Activated T-cell treated with anti-CD3 and anti-CD28 coated beads, Interleukin-2, amount 50 U/mL, for 4 hours (primary cell): Measurements from ENCODE around the gene PAPOLB. TPM values are rescaled to one million over a fixed set of nuclear protein-coding genes. Genes with fewer than 3 reads are reported as not detected.
"Not testable (repeated sequence)": the region's sequence is repeated elsewhere in the genome, so short reads cannot be mapped to it uniquely, and the experiment has no call there.

Experiments
- ATAC-seq, 2 donors: fragments of 200-7000 bp; cut with Tn5 transposase; one replicate each; pipeline ENCODE4 v1.10.0; 2021
- DNase-seq: peaks from one replicate; pipeline ENCODE4 v3.0.0-alpha.2; 2020
- H3K27me3 Mint-ChIP-seq: one replicate; pipeline ENCODE4 v1.8.0; 2021; ENCODE audit warnings: low read depth, mixed read lengths
- H3K36me3 Mint-ChIP-seq: one replicate; pipeline ENCODE4 v1.8.0; 2022; ENCODE audit warnings: mixed read lengths; ENCODE audit not compliant: insufficient read depth
- H3K4me1 Mint-ChIP-seq: one replicate; pipeline ENCODE4 v1.8.0; 2021; ENCODE audit warnings: low read depth, mixed read lengths
- H3K4me3 Mint-ChIP-seq: one replicate; pipeline ENCODE4 v1.8.0; 2021; ENCODE audit warnings: mild to moderate bottlenecking, moderate library complexity, mixed read lengths
- H3K9me3 Mint-ChIP-seq: one replicate; pipeline ENCODE4 v1.8.0; 2021; ENCODE audit warnings: mixed read lengths
- total RNA-seq, 3 donors: library from RNA; stranded (reverse); gene quantifications; one replicate each; pipeline ENCODE4 v1.2.1, GENCODE V29; 2021

PAPOLB gene
- total RNA-seq: under 1 TPM in 1 of 3 donors, not detected in 2; 0.05 TPM

DNA sequence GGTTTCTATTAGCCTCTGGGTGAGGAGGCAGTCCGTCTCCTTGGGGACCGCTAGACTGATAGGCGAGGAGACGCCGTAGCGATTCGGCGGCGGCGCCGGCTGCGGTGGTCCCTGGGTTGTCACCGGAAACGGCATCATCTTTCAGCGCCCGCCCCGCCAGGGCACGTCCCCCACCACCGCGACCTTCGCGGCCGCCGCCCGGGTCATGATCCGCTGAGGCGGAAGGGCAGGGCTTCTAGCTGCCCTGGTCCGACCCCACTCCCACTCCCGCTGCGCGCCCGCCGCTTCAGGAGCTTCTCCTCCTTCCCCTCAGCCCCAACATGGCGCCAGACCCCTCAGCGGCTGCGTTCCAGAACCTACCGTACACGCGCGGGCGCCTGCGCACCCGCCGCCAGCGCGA is at the start of gene PAPOLB:
Gene PAPOLB, minus strand, starts transcription at position 358 of the 400 bp plus-strand sequence. Its CDS starts 220 bp downstream, at position 138.
- Mint-ChIP-seq H3K36me3 (no peaks in the 10 kb centered on the region), H3K9me3 (no peaks in the 10 kb centered on the region), H3K27me3 (peaks cover 52% of the 10 kb centered on the region), H3K4me3 (peak within 1 kb of the TSS; percentile 55), H3K4me1 (peaks cover 1% of the 10 kb centered on the region)
- no peak for DNase-seq
- ATAC-seq: peak; percentile 52 to 67

DNA sequence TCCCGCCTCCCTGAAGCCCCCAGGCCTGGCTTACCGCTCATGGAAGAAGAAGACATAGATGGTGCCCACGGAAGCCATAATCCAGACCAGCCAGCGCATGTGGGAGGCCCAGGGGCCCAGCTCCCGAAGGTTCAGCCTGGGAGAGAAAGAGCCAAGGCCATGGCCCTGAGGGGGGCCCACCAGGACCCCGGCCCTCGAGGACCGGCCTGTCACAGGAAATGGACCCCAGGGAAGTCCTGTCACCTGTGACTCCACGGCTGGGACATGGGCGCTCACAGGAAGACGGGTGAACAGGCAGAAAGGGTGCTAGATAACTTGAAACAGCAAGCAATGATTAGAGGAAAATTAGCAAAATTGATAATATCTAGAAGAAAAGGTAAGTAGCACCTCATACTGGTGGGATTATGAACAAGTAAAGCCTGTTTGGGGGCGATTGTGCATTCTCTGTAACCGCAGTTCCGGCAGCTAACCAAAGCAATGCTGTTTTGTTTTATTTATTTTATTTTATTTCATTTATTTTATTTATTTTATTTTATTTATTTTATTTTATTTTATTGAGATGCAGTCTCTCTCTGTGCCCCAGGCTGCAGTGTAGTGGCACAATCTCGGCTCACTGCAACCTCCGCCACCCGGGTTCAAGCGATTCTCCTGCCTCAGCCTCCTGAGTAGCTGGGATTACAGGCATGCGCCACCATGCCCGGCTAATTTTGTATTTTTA is 49.4 kb upstream of the PAPOLB start:
- Mint-ChIP-seq H3K36me3 (no peaks in the 10 kb centered on the region), H3K4me1 (no peaks in the 10 kb centered on the region), H3K9me3 (no peaks in the 10 kb centered on the region), H3K4me3 (no peak overlapping the region), H3K27me3 (peaks cover 5% of the 10 kb centered on the region)
- no peak for ATAC-seq
- no peak for DNase-seq

GRCh38 chr7:4906682-4907081 is 44.9 kb upstream of the PAPOLB start:
- peaks cover 3% of the 10 kb centered on the region for H3K27me3 Mint-ChIP-seq
- ATAC-seq: no peak
- H3K4me3 Mint-ChIP-seq: no peak overlapping the region

DNA sequence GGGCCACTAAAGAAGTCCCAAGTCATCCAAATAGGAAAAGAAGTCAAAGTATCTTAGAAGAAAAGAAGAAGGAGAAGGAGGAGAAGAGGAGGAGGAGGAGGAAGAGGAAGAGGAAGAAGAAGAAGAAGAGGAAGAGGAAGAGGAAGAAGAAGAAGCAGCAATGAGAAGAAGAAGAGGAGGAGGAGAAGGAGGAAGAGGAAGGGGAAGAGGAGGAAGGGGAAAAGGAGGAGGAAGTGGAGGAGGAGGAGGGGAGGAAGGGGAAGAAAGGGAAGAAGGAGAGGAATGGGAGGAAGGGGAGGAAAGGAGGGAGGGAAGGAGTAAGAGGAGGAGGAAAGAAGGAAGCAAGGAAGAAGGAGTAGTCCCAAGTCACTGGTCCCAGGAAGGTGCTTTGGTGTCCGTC is 43.3 kb upstream of the PAPOLB start:
- DNase-seq (no peak), ATAC-seq (no peak)
- Mint-ChIP-seq H3K4me1 (no peaks in the 10 kb centered on the region), H3K27me3 (peaks cover 3% of the 10 kb centered on the region), H3K9me3 (no peaks in the 10 kb centered on the region), H3K4me3 (no peak overlapping the region), H3K36me3 (no peaks in the 10 kb centered on the region)

More at GRCh38 chr7:4906682-4907081, 44.9 kb upstream of the PAPOLB start:
- Mint-ChIP-seq H3K36me3 (no peaks in the 10 kb centered on the region), H3K4me1 (no peaks in the 10 kb centered on the region), H3K9me3 (no peaks in the 10 kb centered on the region)
- no peak for DNase-seq

- DNase-seq (no peak), ATAC-seq (no peak)
- H3K36me3 Mint-ChIP-seq: no peaks in the 10 kb centered on the region
- peaks cover 6% of the 10 kb centered on the region for H3K27me3 Mint-ChIP-seq
- no peak overlapping the region for H3K4me3 Mint-ChIP-seq
- H3K4me1 Mint-ChIP-seq: no peaks in the 10 kb centered on the region
- H3K9me3 Mint-ChIP-seq: no peaks in the 10 kb centered on the region
Measured at GRCh38 chr7:4904346-4904745, 42.5 kb upstream of the PAPOLB start.

DNA sequence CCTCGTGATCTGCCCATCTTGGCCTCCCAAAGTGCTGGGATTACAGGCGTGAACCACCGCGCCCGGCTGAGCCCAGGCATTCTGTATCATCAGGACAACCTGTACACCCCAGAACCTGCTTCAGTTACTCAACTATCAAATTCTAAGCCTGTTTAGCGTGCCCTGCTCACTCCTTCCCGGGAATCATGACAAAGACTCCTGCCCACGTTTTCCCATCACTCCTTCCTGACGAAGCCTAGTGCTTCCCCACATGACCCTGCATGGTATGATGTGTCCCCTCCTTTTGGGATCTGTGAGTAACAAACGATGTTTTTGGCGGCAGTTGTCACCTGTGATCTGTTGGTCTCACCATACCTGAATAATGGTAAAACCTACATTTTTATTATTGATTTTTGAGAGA is 33.9 kb upstream of the PAPOLB start:
- no peaks in the 10 kb centered on the region for H3K36me3 Mint-ChIP-seq
- ATAC-seq (no peak), DNase-seq (no peak)
- H3K4me3 Mint-ChIP-seq: no peak overlapping the region
- peaks cover 9% of the 10 kb centered on the region for H3K9me3 Mint-ChIP-seq
- peaks cover 10% of the 10 kb centered on the region for H3K27me3 Mint-ChIP-seq
- H3K4me1 Mint-ChIP-seq: no peaks in the 10 kb centered on the region

- H3K4me3 Mint-ChIP-seq: no peak overlapping the region
- peaks cover 7% of the 10 kb centered on the region for H3K27me3 Mint-ChIP-seq
- DNase-seq (no peak), ATAC-seq (no peak)
- no peaks in the 10 kb centered on the region for H3K36me3 Mint-ChIP-seq
- no peaks in the 10 kb centered on the region for H3K4me1 Mint-ChIP-seq
- H3K9me3 Mint-ChIP-seq: peaks cover 9% of the 10 kb centered on the region
Measured at GRCh38 chr7:4894482-4894881, 32.7 kb upstream of the PAPOLB start.

- DNase-seq: no peak
- no peaks in the 10 kb centered on the region for H3K36me3 Mint-ChIP-seq
- peaks cover 11% of the 10 kb centered on the region for H3K27me3 Mint-ChIP-seq
- H3K4me3 Mint-ChIP-seq: no peak overlapping the region
- ATAC-seq: no peak
- no peaks in the 10 kb centered on the region for H3K4me1 Mint-ChIP-seq
- peaks cover 9% of the 10 kb centered on the region for H3K9me3 Mint-ChIP-seq
Measured at GRCh38 chr7:4893929-4894475, 32.2 kb upstream of the PAPOLB start.

DNA sequence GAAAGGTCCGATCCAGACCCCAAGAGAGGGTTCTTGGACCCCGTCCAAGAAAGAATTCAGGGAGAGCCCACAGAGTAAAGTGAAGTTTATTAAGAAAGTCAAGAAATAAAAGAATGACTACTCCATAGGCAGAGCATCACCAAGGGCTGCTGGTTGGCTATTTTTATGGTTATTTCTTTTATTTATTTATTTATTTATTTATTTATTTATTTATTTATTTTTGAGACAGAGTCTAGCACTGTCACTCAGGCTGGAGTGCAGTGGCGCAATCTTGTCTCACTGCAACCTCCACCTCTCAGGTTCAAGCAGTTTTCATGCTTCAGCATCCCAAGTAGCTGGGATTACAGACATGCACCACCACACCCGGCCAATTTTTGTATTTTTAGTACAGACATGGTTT is 31.4 kb upstream of the PAPOLB start:
- not testable (repeated sequence) for H3K9me3 Mint-ChIP-seq, H3K4me1 Mint-ChIP-seq, DNase-seq, H3K4me3 Mint-ChIP-seq, ATAC-seq, H3K36me3 Mint-ChIP-seq
- H3K27me3 Mint-ChIP-seq: peaks cover 11% of the 10 kb centered on the region

DNA sequence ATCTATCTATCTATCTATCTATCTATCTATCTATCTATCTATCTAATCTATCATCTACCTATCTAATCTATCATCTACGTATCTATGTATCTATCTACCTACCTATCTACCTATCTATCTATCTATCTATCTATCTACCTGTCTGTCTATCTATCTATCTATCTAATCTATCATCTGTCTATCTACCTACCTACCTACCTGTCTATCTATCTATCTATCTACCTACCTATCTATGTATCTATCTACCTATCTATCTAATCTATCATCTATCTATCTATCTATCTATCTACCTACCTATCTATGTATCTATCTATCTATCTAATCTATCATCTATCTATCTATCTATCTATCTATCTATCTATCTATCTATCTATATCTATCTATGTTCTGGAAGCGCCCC is 29.7 kb upstream of the PAPOLB start:
- not testable (repeated sequence) for DNase-seq, H3K9me3 Mint-ChIP-seq, H3K4me1 Mint-ChIP-seq, ATAC-seq, H3K36me3 Mint-ChIP-seq, H3K4me3 Mint-ChIP-seq
- H3K27me3 Mint-ChIP-seq: peaks cover 14% of the 10 kb centered on the region

DNA sequence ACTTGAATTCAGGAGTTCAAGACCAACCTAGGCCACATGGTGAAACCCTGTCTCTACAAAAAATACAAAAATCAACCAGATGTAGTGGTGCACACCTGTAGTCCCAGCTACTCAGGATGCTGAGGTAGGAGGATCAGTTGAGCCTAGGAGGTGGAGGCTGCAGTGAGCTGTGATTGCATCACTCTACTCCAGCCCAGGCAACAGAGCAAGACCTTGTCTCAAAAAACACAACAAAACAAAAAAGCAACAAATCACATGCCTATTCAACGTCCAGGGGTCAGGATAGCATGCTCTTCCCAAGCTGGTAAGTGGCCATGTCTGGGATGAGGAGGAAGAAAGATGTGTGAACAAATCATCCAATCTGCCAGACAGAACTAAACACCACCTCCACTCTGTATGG is 27.9 kb upstream of the PAPOLB start:
- Mint-ChIP-seq H3K4me3 (no peak overlapping the region), H3K36me3 (no peaks in the 10 kb centered on the region), H3K27me3 (peaks cover 17% of the 10 kb centered on the region), H3K4me1 (no peaks in the 10 kb centered on the region), H3K9me3 (peaks cover 9% of the 10 kb centered on the region)
- ATAC-seq (no peak), DNase-seq (no peak)

GRCh38 chr7:4888161-4888560 is 26.3 kb upstream of the PAPOLB start:
- ATAC-seq (no peak), DNase-seq (no peak)
- Mint-ChIP-seq H3K4me1 (no peaks in the 10 kb centered on the region), H3K4me3 (no peak overlapping the region), H3K36me3 (no peaks in the 10 kb centered on the region), H3K9me3 (no peaks in the 10 kb centered on the region), H3K27me3 (peaks cover 24% of the 10 kb centered on the region)

DNA sequence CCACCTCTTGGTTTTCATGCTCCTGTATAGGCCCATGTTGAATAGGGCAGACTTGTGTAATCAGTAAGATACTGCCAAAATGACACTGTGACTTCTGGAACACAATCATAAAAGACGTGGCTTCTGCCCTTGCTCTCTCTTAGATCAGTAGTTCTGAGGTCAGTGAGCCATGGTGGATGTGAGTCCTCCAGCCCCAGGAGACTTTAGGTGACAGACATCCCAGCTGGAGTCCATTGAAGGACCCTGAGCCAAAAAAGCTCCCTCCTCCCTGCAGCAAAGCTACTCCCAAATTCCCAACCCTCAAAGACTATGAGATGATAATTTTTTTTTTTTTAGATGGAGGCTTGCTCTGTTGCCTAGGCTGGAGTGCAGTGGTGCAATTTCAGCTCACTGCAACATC is 24.8 kb upstream of the PAPOLB start:
- no peaks in the 10 kb centered on the region for H3K9me3 Mint-ChIP-seq
- H3K36me3 Mint-ChIP-seq: no peaks in the 10 kb centered on the region
- DNase-seq: no peak
- no peak for ATAC-seq
- H3K4me3 Mint-ChIP-seq: no peak overlapping the region
- H3K27me3 Mint-ChIP-seq: peaks cover 37% of the 10 kb centered on the region
- peaks cover 12% of the 10 kb centered on the region for H3K4me1 Mint-ChIP-seq

- Mint-ChIP-seq H3K9me3 (no peaks in the 10 kb centered on the region), H3K27me3 (peaks cover 40% of the 10 kb centered on the region), H3K4me1 (peaks cover 12% of the 10 kb centered on the region), H3K4me3 (no peak overlapping the region), H3K36me3 (no peaks in the 10 kb centered on the region)
- no peak for DNase-seq
- no peak for ATAC-seq
Measured at GRCh38 chr7:4885317-4885807, 23.5 kb upstream of the PAPOLB start.

- ATAC-seq (no peak), DNase-seq (no peak)
- H3K27me3 Mint-ChIP-seq: peaks cover 40% of the 10 kb centered on the region
- peaks cover 12% of the 10 kb centered on the region for H3K4me1 Mint-ChIP-seq
- H3K9me3 Mint-ChIP-seq: no peaks in the 10 kb centered on the region
- no peaks in the 10 kb centered on the region for H3K36me3 Mint-ChIP-seq
- no peak overlapping the region for H3K4me3 Mint-ChIP-seq
Measured at GRCh38 chr7:4884164-4884563, 22.3 kb upstream of the PAPOLB start.
